IMR-90 (cell line): ENCODE measurements around the gene CHST8. TPM values are rescaled to one million over a fixed set of nuclear protein-coding genes. Genes with fewer than 3 reads are reported as not detected.

ENCODE experiments used
- ATAC-seq: fragments of 200-7000 bp; cut with Tn5 transposase; 2 replicates; pipeline ENCODE4 v1.9.1; 2020; ENCODE audit warnings: low read depth, mild to moderate bottlenecking, moderate library complexity
- BruUV-seq: library from RNA; stranded (reverse); fragments of 400-500 nt; replicated peaks from 2 replicates; lab custom pipeline; 2021; lab: Mats Ljungman, UMichigan
- CTCF ChIA-PET: fragments of 300-600 bp; formaldehyde crosslinking; extraction: SDS; loops from one replicate; lab custom pipeline; 2021; ENCODE audit warnings: antibody characterized with exemption; lab: Yijun Ruan, JAX
- POLR2A ChIA-PET: fragments of 300-600 bp; sonication (Branson Sonifier 250); formaldehyde crosslinking; loops from one replicate; lab custom pipeline; 2022; ENCODE audit warnings: antibody characterized with exemption; ENCODE audit not compliant: unreplicated experiment; lab: Charles Lee
- DNase-seq: peaks from one replicate; pipeline ENCODE4 v3.0.0; 2013
- H2AFZ ChIP-seq: replicated peaks from 2 replicates; pipeline ENCODE3; 2013; ENCODE audit warnings: low read length, mild to moderate bottlenecking; ENCODE audit not compliant: poor library complexity
- H2AK5ac ChIP-seq: 2 replicates; pipeline ENCODE4 v1.6.1; 2013; ENCODE audit warnings: low read depth, low read length, inconsistent platforms
- H2AK9ac ChIP-seq: replicated peaks from 2 replicates; pipeline ENCODE3; 2013; ENCODE audit warnings: mild to moderate bottlenecking, low read depth, low read length, moderate library complexity; ENCODE audit not compliant: poor library complexity
- H2BK120ac ChIP-seq: 2 replicates; pipeline ENCODE4 v1.6.1; 2013; ENCODE audit warnings: low read depth, low read length, inconsistent platforms
- H2BK15ac ChIP-seq: 3 replicates; pipeline ENCODE4 v1.6.1; 2013; ENCODE audit warnings: low read depth, low read length, inconsistent platforms
- H2BK20ac ChIP-seq: 2 replicates; pipeline ENCODE4 v1.6.1; 2013; ENCODE audit warnings: low read depth, mild to moderate bottlenecking, inconsistent platforms, low read length, moderate library complexity
- H2BK5ac ChIP-seq: 2 replicates; pipeline ENCODE4 v1.6.1; 2013; ENCODE audit warnings: mild to moderate bottlenecking, low read depth, low read length, inconsistent platforms; ENCODE audit not compliant: poor library complexity, severe bottlenecking
- H3K14ac ChIP-seq: replicated peaks from 2 replicates; pipeline ENCODE4 v1.6.1; 2013; ENCODE audit warnings: low read depth, low read length, inconsistent platforms
- H3K18ac ChIP-seq: 2 replicates; pipeline ENCODE4 v1.6.1; 2013; ENCODE audit warnings: low read depth, low read length, control low read depth
- H3K23ac ChIP-seq: 2 replicates; pipeline ENCODE4 v1.6.1; 2013; ENCODE audit warnings: low read depth, low read length, inconsistent platforms
- H3K27ac ChIP-seq: 2 replicates; pipeline ENCODE4 v1.5.1; 2013; ENCODE audit warnings: mild to moderate bottlenecking, control low read depth, low read length; ENCODE audit not compliant: insufficient read depth
- H3K27me3 ChIP-seq: 2 replicates; pipeline ENCODE4 v1.6.1; 2013; ENCODE audit warnings: low read length; ENCODE audit not compliant: control insufficient read depth, insufficient read depth
- H3K36me3 ChIP-seq: 2 replicates; pipeline ENCODE4 v1.6.1; 2013; ENCODE audit warnings: low read length, mixed read lengths; ENCODE audit not compliant: control insufficient read depth, insufficient read depth
- H3K4ac ChIP-seq: 2 replicates; pipeline ENCODE4 v1.6.1; 2013; ENCODE audit warnings: low read depth, low read length, inconsistent platforms
- H3K4me1 ChIP-seq: 2 replicates; pipeline ENCODE4 v1.6.1; 2013; ENCODE audit warnings: low read length, mixed read lengths; ENCODE audit not compliant: control insufficient read depth, insufficient read depth
- H3K4me2 ChIP-seq: 2 replicates; pipeline ENCODE4 v1.6.1; 2013; ENCODE audit warnings: low read depth, mild to moderate bottlenecking, control low read depth, low read length, moderate library complexity
- H3K4me3 ChIP-seq: 2 replicates; pipeline ENCODE4 v1.5.1; 2013; ENCODE audit warnings: low read depth, mild to moderate bottlenecking, control low read depth, low read length, moderate library complexity; ENCODE audit not compliant: insufficient read depth
- H3K56ac ChIP-seq: 2 replicates; pipeline ENCODE4 v1.6.1; 2013; ENCODE audit warnings: low read length, inconsistent platforms; ENCODE audit not compliant: insufficient read depth; ENCODE audit errors: extremely low read depth
- H3K79me1 ChIP-seq, 2 experiments: 2 replicates each; pipeline ENCODE4 v1.6.1; 2013; ENCODE audit warnings: low read length in 2 of 2, inconsistent platforms in 1 of 2, low read depth in 1 of 2
- H3K9ac ChIP-seq: 2 replicates; pipeline ENCODE4 v1.6.1; 2013; ENCODE audit warnings: low read depth, low read length, control low read depth
- H3K9me1 ChIP-seq: 2 replicates; pipeline ENCODE4 v1.6.1; 2013; ENCODE audit warnings: low read length, inconsistent platforms; ENCODE audit not compliant: insufficient read depth
- H3K9me3 ChIP-seq: 2 replicates; pipeline ENCODE4 v1.6.1; 2013; ENCODE audit warnings: low read length; ENCODE audit not compliant: control insufficient read depth, insufficient read depth
- H4K20me1 ChIP-seq: 2 replicates; pipeline ENCODE4 v1.6.1; 2013; ENCODE audit warnings: low read length, inconsistent platforms; ENCODE audit not compliant: insufficient read depth
- H4K5ac ChIP-seq: 2 replicates; pipeline ENCODE4 v1.6.1; 2013; ENCODE audit warnings: mild to moderate bottlenecking, low read depth, low read length, control low read depth
- H4K8ac ChIP-seq, 2 experiments: 2 replicates each; pipeline ENCODE4 v1.6.1; 2013; ENCODE audit warnings: low read depth in 2 of 2, low read length in 2 of 2, control low read depth in 1 of 2, inconsistent platforms in 1 of 2
- H4K91ac ChIP-seq: 2 replicates; pipeline ENCODE4 v1.6.1; 2013; ENCODE audit warnings: low read depth, low read length, inconsistent platforms; ENCODE audit not compliant: insufficient read depth
- BHLHE40 ChIP-seq: fragments of 150-350 bp; IDR thresholded peaks from 2 replicates; pipeline ENCODE4 v1.6.1; 2016; ENCODE audit warnings: mild to moderate bottlenecking, low read depth, low read length
- CEBPB ChIP-seq: IDR thresholded peaks from 2 replicates; pipeline ENCODE4 v1.6.1; 2012; ENCODE audit warnings: low read depth, low read length, improper control_type of control experiment
- MXI1 ChIP-seq: IDR thresholded peaks from 2 replicates; pipeline ENCODE4 v1.6.1; 2012; ENCODE audit warnings: low read depth, mild to moderate bottlenecking, low read length, moderate library complexity, borderline replicate concordance
- NFE2L2 ChIP-seq: fragments of 150-350 bp; IDR thresholded peaks from 2 replicates; pipeline ENCODE4 v1.6.1; 2016; ENCODE audit warnings: low read depth, mild to moderate bottlenecking, low read length
- RAD21 ChIP-seq: IDR thresholded peaks from 2 replicates; pipeline ENCODE4 v1.6.1; 2012; ENCODE audit warnings: low read length, improper control_type of control experiment
- WGBS, 2 experiments: methylation state at CpG; one replicate each; pipeline versions ENCODE4 v1.1.5 to v1.1.7; 2013; ENCODE audit warnings: missing lambda C conversion rate in 2 of 2; ENCODE audit not compliant: insufficient read length in 1 of 2; ENCODE audit errors: extremely low coverage in 2 of 2; 5-methylcytosine and 5-hydroxymethylcytosine counted together
- dilution Hi-C: fragments of 300-500 bp; cut with HindIII; formaldehyde crosslinking; loops from one replicate; pipeline ENCODE4 v1.14.3; 2018; ENCODE audit warnings: low sequenced_read_pairs; ENCODE audit not compliant: unreplicated experiment
- in situ Hi-C: fragments of 300-500 bp; cut with MboI; formaldehyde crosslinking; loops from 3 replicates; pipeline ENCODE4 v1.14.3; 2019; ENCODE audit warnings: low sequenced_read_pairs, inconsistent platforms, mixed read lengths
- intact Hi-C: fragments of 100-400 bp; cut with micrococcal nuclease; formaldehyde crosslinking; loops from 2 replicates; pipeline ENCODE4 v1.10.0; 2022
- polyA plus RNA-seq, 3 experiments: library from polyadenylated mRNA; depleted of rRNA; stranded (reverse); fragments of >200 nt; gene quantifications; 2 replicates each; pipeline ENCODE4 v1.2.3, GENCODE V29; 2012; ENCODE audit warnings: low replicate concordance in 1 of 3
- total RNA-seq: library from RNA; depleted of rRNA; stranded (reverse); fragments of >200 nt; gene quantifications from 2 replicates; pipeline ENCODE4 v1.2.3, GENCODE V29; 2012
- TF ChIP-seq, protein P1 (sequence below): fragments of 150-350 bp; IDR thresholded peaks from 2 replicates; pipeline ENCODE4 v1.6.1; 2017; ENCODE audit warnings: mild to moderate bottlenecking, antibody characterized with exemption, low read length, low read depth

CHST8 gene
- total and polyA plus RNA-seq, 2 of the 4 experiments (the other 2 are of a cell fraction), result not detected

- no peak overlapping the region for H3K23ac ChIP-seq
- no peak overlapping the region for H2BK120ac ChIP-seq
- no peak overlapping the region for H3K14ac ChIP-seq
- no peak overlapping the region for H2BK5ac ChIP-seq
- no peak overlapping the region for H3K4me2 ChIP-seq
- H3K9me3 ChIP-seq, result no peaks in the 10 kb centered on the region
- intact Hi-C loops (no loop called here), dilution Hi-C loops (no loop called here), in situ Hi-C loops (no loop called here)
- H4K91ac ChIP-seq, result no peak overlapping the region
- no peaks in the 10 kb centered on the region for H3K9me1 ChIP-seq
- no peak overlapping the region for H3K18ac ChIP-seq
- no peak overlapping the region for H3K27ac ChIP-seq
- DNase-seq (no peak), ATAC-seq (no peak)
- 36% methylated on average over 6 of the region's 12 CpGs; no CpG with 5 or more reads in 1 of the 2 experiments for WGBS, 2 experiments
- no TSS peak for BruUV-seq
- H4K20me1 ChIP-seq, result no peaks in the 10 kb centered on the region
- H3K27me3 ChIP-seq, result no peaks in the 10 kb centered on the region; the same call in 1 of the 2 replicates
- no peaks in the 10 kb centered on the region for H3K4me1 ChIP-seq
- H2AFZ ChIP-seq, result no peak overlapping the region
- no peak overlapping the region for H3K56ac ChIP-seq
- no peaks in the 10 kb centered on the region for H3K36me3 ChIP-seq
- H4K5ac ChIP-seq, result no peak overlapping the region
- H2BK15ac ChIP-seq, result no peak overlapping the region
- TF ChIP-seq BHLHE40 (no peak), RAD21 (no peak), MXI1 (no peak), CEBPB (no peak), NFE2L2 (no peak)
- TF ChIP-seq, protein P1, sequence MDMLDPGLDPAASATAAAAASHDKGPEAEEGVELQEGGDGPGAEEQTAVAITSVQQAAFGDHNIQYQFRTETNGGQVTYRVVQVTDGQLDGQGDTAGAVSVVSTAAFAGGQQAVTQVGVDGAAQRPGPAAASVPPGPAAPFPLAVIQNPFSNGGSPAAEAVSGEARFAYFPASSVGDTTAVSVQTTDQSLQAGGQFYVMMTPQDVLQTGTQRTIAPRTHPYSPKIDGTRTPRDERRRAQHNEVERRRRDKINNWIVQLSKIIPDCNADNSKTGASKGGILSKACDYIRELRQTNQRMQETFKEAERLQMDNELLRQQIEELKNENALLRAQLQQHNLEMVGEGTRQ, result no peak
- no peak overlapping the region for H2AK5ac ChIP-seq
- ChIA-PET POLR2A (no interaction called here), CTCF (no interaction called here)
- H3K4ac ChIP-seq, result no peak overlapping the region
- no peak overlapping the region for H3K9ac ChIP-seq
- H3K79me1 ChIP-seq, result no peaks in the 10 kb centered on the region
- no peak overlapping the region for H3K4me3 ChIP-seq
- no peak overlapping the region for H4K8ac ChIP-seq
- H2AK9ac ChIP-seq, result no peak overlapping the region
- no peak overlapping the region for H2BK20ac ChIP-seq
Observed at GRCh38 chr19:33688171-33688992, 66.6 kb downstream of the CHST8 start.
